Mucosa of stomach (tissue), 1 donor: Measurements from ENCODE around the gene TMPRSS13.

ENCODE experiments used
- H3K27me3 ChIP-seq: one replicate; pipeline ENCODE4 v1.7.0; 2013; ENCODE audit warnings: mild to moderate bottlenecking, low read length; ENCODE audit not compliant: control insufficient read depth, insufficient read depth
- H3K36me3 ChIP-seq: one replicate; pipeline ENCODE4 v1.7.0; 2013; ENCODE audit warnings: low read length; ENCODE audit not compliant: control insufficient read depth, insufficient read depth
- H3K4me1 ChIP-seq: one replicate; pipeline ENCODE4 v1.7.0; 2013; ENCODE audit warnings: mild to moderate bottlenecking, low read length; ENCODE audit not compliant: control insufficient read depth, insufficient read depth
- H3K4me3 ChIP-seq: one replicate; pipeline ENCODE4 v1.7.0; 2013; ENCODE audit warnings: low read length
- H3K9ac ChIP-seq: one replicate; pipeline ENCODE4 v1.7.0; 2013; ENCODE audit warnings: mild to moderate bottlenecking, low read length, moderate library complexity
- H3K9me3 ChIP-seq: one replicate; pipeline ENCODE4 v1.7.0; 2013; ENCODE audit warnings: mild to moderate bottlenecking, low read length, moderate library complexity; ENCODE audit not compliant: control insufficient read depth
- donor health status: Pancreatic carcinoma.

The TMPRSS13 gene

GRCh38 chr11:117913736-117914397, 15.3 kb downstream of the TMPRSS13 start:
- H3K4me3 ChIP-seq: no peak overlapping the region
- H3K9ac ChIP-seq: no peak overlapping the region
- H3K36me3 ChIP-seq: no peaks in the 10 kb centered on the region
- no peaks in the 10 kb centered on the region for H3K4me1 ChIP-seq
- H3K27me3 ChIP-seq: no peaks in the 10 kb centered on the region
- no peaks in the 10 kb centered on the region for H3K9me3 ChIP-seq

- Histone ChIP-seq H3K36me3 (no peaks in the 10 kb centered on the region), H3K9me3 (no peaks in the 10 kb centered on the region)
These were observed 16.7 kb downstream of the TMPRSS13 start for GRCh38 chr11:117912497-117912896.

GRCh38 chr11:117911694-117912093, 17.5 kb downstream of the TMPRSS13 start:
- Histone ChIP-seq H3K9ac (no peak overlapping the region), H3K4me1 (peaks cover 10% of the 10 kb centered on the region), H3K9me3 (no peaks in the 10 kb centered on the region), H3K27me3 (no peaks in the 10 kb centered on the region), H3K36me3 (no peaks in the 10 kb centered on the region), H3K4me3 (no peak overlapping the region)

More at GRCh38 chr11:117912497-117912896, 16.7 kb downstream of the TMPRSS13 start:
- Histone ChIP-seq H3K4me3 (no peak overlapping the region), H3K9ac (no peak overlapping the region), H3K27me3 (no peaks in the 10 kb centered on the region), H3K4me1 (peaks cover 8% of the 10 kb centered on the region)

DNA sequence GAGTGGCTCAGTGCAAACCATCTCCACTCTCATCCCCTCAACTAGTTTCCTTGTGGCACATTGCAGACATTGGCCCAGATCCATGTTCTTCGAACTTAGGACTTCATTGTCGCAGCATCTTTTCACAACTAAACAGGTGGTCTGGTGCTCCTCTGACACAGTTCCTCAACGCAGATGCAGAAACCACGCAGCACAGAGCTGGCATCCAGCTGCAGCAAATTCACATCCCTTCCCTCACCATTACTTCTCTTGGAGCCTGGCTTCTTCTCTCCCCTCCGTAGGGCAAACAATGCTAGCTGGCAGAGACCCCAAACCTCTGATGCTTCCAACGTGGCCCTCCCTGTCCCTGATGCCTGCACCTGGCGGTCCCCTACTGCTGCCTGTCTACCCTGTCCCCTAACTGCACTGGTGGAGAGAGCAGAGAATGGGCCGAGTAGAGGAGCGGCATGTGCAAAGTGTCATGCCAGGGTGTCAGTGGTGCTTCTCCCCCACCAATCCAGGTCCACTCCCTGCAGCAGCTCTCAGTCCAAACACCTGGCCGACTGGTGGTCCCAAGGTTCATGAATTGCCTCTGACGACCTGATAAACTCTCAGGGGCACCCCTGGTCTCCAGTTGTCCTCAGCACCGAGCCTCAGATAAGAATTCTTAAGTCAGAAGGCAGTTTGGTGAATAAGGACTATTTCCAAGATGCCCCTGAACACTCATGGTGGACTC, 18.1 kb downstream of the TMPRSS13 start:
- no peaks in the 10 kb centered on the region for H3K27me3 ChIP-seq
- peaks cover 10% of the 10 kb centered on the region for H3K4me1 ChIP-seq

GRCh38 chr11:117910525-117910924, 18.7 kb downstream of the TMPRSS13 start:
- Histone ChIP-seq H3K9ac (no peak overlapping the region), H3K4me3 (no peak overlapping the region)

More for the DNA sequence above, 18.1 kb downstream of the TMPRSS13 start:
- Histone ChIP-seq H3K36me3 (no peaks in the 10 kb centered on the region), H3K4me3 (no peak overlapping the region), H3K9ac (no peak overlapping the region), H3K9me3 (no peaks in the 10 kb centered on the region)

DNA sequence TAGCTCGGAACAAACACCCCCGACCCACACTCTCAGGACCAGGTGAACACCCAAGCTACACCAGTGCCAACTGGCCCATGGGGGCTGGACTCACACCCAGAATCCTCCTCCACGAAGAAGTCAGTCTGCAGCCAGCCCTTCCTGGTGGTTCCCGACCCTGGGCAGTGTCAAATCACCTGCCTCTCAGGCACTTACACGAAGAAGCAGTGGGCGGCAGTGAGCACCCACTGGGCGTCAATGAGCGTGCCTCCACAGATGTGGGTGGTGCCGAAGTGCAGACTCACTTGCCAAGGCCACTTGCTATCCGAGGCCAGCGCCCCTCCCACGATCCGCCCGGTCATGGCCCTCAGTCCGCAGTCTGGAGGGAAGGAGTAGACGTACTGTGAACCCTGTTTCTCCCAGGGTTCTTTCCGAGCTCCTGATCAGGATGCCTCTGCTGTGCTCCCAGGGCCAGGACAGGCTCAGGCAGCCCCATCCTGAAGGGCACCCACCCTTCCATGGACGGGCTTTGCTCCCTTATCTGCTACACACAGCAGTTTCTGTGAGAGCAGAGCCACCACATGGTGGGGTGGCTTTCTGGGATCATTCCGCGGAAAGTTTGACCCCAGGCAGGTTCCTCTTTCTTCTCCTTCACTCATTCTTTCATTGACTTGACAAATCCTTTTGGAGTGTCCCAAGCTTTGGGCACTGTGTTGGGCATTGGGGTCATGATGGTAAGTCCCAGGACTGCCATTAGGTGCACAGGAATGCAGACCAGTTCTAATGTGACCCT, 19.4 kb downstream of the TMPRSS13 start:
- Histone ChIP-seq H3K36me3 (no peaks in the 10 kb centered on the region), H3K27me3 (no peaks in the 10 kb centered on the region)

More at GRCh38 chr11:117910525-117910924, 18.7 kb downstream of the TMPRSS13 start:
- Histone ChIP-seq H3K36me3 (no peaks in the 10 kb centered on the region), H3K27me3 (no peaks in the 10 kb centered on the region), H3K4me1 (peaks cover 10% of the 10 kb centered on the region), H3K9me3 (no peaks in the 10 kb centered on the region)

DNA sequence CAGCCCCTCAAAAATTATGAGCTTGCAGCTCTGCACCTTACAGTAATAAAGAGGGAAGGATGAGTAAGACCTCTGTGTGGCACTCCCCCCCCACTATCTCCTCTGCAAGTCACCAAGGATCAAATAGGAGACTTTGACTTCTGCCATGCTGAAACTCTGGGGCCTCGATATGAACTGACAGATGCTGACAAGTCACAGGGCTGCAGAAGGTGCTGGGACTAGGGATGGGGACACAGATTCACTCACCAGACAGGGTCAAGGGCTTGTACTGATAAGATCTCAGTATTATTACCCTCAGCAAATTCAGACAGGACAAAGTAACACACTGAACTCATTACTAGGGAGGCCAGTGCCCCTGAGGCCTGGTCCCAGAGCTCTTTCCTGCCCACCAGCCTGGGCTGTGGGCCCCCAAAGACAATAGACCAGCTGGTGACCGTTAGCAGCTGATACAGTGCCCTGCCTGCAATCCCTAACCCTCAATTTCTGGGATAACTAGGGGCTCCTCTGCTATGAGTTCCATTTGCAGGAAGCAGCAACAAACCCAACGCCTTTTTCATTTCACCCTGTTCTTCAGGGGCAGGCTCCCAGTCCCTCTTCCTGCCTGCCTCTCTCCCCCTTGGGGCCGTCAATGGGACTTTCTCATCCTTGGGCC, 20.1 kb downstream of the TMPRSS13 start:
- H3K27me3 ChIP-seq: no peaks in the 10 kb centered on the region
- H3K36me3 ChIP-seq: no peaks in the 10 kb centered on the region
- H3K4me1 ChIP-seq: peaks cover 10% of the 10 kb centered on the region
- H3K9me3 ChIP-seq: no peaks in the 10 kb centered on the region
- H3K9ac ChIP-seq: no peak overlapping the region
- no peak overlapping the region for H3K4me3 ChIP-seq

More for the DNA sequence above, 19.4 kb downstream of the TMPRSS13 start:
- Histone ChIP-seq H3K4me1 (peaks cover 10% of the 10 kb centered on the region), H3K9ac (no peak overlapping the region), H3K9me3 (no peaks in the 10 kb centered on the region), H3K4me3 (no peak overlapping the region)

DNA sequence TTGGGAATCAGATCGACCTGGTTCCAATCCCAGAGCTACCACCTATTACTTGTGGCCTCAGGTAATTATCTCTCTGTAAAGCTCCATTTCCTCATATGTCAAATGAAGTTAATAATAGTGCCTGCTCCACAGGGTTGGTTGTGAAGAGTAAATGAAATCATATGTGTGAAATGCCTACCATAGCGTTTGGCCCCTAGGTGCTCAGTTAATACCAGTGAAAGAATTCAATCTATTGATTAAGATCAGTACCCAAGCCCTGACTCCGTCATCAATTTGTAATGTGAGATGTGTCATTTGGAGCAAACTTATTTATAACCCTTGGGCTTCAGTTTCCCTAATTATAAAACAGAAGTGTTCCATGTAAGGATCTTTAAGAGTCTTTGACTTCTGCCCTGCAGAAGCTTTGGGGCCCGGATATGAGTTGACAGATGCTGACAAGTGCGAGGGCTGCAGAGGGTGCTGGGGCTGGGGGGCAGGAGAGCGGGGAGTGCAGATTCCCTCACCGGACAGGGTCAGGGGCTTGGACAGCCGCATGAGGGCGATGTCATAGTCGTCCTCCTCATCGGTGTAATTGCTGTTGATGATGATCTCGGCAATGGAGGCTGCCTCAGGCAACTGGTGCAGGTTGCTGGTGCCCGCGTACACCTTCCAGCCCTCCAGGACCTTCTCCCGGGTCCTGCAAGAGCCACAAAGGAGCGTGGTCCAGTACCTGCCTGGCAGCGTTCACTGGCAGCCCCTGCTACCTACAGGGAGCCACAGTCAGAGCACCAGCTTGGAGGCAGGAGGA, 20.9 kb downstream of the TMPRSS13 start:
- no peaks in the 10 kb centered on the region for H3K27me3 ChIP-seq
- H3K9me3 ChIP-seq: no peaks in the 10 kb centered on the region
- no peak overlapping the region for H3K4me3 ChIP-seq
- no peak overlapping the region for H3K9ac ChIP-seq
- no peaks in the 10 kb centered on the region for H3K36me3 ChIP-seq
- peaks cover 10% of the 10 kb centered on the region for H3K4me1 ChIP-seq

GRCh38 chr11:117907276-117908108, 21.7 kb downstream of the TMPRSS13 start:
- Histone ChIP-seq H3K9me3 (no peaks in the 10 kb centered on the region), H3K4me1 (peaks cover 10% of the 10 kb centered on the region), H3K27me3 (no peaks in the 10 kb centered on the region), H3K9ac (peak overlapping the region; percentile 56), H3K4me3 (no peak overlapping the region), H3K36me3 (no peaks in the 10 kb centered on the region)

DNA sequence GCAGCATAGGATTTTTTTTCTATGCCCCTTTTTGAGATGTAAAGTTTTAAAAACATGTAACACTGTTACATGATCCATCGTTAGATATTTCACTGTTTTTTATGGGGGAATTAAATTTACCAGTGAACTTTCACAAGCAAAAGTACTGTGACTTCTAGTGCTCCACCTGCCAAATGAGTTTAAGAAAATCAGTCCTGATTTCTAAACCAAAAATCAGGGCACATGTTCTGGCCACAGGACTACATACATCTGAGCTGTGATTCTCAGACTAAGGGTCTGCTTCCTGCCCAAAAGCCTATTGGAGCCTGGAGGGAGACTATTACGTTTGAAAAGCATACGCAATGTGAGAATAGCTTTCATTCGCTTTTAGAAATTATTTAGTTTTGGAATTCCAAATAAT, 22.5 kb downstream of the TMPRSS13 start:
- no peaks in the 10 kb centered on the region for H3K27me3 ChIP-seq
- no peaks in the 10 kb centered on the region for H3K36me3 ChIP-seq
- no peak overlapping the region for H3K4me3 ChIP-seq
- no peak overlapping the region for H3K9ac ChIP-seq
- H3K9me3 ChIP-seq: no peaks in the 10 kb centered on the region
- peaks cover 10% of the 10 kb centered on the region for H3K4me1 ChIP-seq
